Measurements from ENCODE around the gene ADCY4.

DNA sequence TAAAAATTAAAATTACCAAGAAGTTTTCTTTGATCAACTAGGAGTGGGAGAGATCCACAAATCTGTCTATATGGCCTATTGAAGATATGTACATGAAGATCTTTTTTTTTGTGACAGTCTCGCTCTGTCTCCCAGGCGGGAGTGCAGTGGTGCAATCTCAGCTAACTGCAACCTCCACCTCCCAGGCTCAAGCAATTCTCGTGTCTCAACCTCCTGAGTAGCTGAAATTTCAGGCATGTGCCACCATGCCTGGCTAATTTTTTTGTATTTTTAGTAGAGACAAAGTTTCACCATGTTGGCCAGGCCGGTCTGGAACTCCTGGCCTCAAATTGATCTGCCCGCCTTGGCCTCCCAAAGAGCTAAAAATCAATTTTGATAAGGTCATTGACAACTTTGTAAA lies 28.5 kb upstream of the ADCY4 start:
- no peak for TF ChIP-seq EZH2phosphoT487 (IDR thresholded peaks at IDR 0.05; ENCODE audit: insufficient read depth, low read depth)
- TF ChIP-seq EZH2 (IDR thresholded peaks at IDR 0.05; ENCODE audit: insufficient read depth, poor library complexity, severe bottlenecking) = no peak

Data from GM23248 (cell line).